Hepatic stellate cell (primary cell): Measurements from ENCODE around the gene BCL3.
A peak's percentile ranks its signal among the peaks of the same experiment; 100 is the strongest.
"Not testable (repeated sequence)": the region's sequence is repeated elsewhere in the genome, so short reads cannot be mapped to it uniquely, and the experiment has no call there.

Experiments used
- DNase-seq: peaks from one replicate; pipeline ENCODE4 v3.0.0; 2011; ENCODE audit warnings: low spot score

Gene BCL3

DNA sequence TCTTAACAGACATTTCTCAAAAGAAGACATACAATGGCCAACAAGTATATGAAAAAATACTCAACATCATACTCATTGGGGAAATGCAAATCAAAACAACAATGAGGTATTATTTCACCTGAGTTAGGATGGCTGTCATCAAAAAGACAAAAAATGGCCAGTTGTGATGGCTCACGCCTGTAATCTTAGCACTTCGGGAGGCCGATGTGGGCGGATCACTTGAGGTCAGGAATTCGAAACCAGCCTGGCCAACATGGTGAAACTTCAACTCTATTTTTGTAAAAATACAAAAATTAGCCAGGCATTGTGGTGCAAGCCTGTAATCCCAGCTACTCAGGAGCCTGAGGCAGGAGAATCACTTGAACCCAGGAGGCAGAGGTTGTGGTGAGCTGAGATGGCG is 27.6 kb upstream of the BCL3 start:
- DNase-seq = no peak

- not testable (repeated sequence) for DNase-seq
These were observed 27.1 kb upstream of the BCL3 start for GRCh38 chr19:44721369-44721768.

DNA sequence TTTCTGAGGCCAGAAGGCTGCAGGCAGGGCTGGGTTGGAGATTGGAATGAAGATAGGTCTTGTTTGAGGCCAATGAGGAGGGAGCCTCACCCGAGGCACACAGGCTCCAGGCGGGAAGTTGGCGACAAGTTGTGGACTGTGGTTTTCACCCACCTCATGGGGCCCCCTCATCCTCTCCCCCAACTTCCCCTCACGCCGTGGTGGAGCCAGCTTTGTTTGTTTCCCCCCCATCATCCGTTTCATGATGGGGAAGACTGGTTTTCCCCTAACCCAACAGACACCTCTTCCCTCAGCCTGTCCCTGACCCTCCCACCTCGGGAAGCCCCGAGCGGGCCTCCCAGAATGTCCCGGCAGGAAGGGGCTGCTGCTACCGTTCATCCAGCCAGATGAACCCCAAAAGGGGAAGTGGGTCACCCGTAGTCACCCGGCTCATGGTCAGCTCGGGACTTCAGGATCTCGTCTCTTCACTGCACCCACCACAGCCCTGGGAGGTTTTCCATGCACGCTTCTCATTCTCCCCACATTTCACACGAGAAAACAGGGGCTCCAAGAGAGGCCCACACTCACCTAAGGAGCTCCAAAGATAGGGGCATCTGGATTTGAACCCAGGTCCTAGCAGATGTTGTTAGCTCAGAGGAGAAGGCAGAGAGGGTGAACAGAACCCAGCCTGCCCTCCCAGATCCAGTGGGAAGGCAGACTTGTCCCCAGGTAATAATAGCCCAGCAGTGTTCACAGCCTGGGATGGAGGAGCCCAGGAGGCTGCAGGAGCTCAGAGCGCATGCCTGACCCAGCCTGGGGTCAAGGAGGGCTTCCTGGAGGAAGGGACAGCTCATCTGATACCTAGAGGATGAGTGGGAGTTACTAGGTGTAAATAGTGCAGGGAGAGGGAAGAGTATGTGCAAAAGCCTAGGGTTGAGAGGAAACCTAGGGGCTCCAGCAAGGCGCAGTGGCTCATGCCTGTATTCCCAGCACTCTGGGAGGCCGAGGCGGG is 26.1 kb upstream of the BCL3 start:
- DNase-seq = no peak

GRCh38 chr19:44723299-44723951 is 25.1 kb upstream of the BCL3 start:
- no peak for DNase-seq

DNA sequence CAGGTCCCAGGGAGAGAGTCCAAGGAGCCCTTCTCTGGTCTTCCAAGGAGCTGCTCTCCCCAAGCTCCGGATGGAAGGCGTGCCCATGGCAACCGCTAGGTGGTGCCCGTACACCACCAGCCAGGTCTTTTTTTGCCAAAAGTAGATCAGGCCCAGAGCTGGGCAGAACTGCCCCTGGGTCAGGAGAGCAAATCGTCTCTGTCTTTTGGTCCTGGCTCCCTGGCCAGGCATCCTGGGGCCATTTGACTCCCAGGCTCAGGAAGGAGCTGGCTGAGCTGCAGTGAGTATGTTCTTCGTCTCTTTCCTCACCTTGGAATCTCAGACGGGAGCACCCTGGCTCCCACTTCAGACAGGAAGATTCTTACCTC is 24.6 kb upstream of the BCL3 start:
- peak; percentile 87 for DNase-seq

- DNase-seq = no peak
These were observed 23.3 kb upstream of the BCL3 start for GRCh38 chr19:44725251-44725650.

GRCh38 chr19:44725684-44726083 is 22.8 kb upstream of the BCL3 start:
- DNase-seq = no peak

- DNase-seq = no peak
These were observed 22.0 kb upstream of the BCL3 start for GRCh38 chr19:44726465-44726864.

DNA sequence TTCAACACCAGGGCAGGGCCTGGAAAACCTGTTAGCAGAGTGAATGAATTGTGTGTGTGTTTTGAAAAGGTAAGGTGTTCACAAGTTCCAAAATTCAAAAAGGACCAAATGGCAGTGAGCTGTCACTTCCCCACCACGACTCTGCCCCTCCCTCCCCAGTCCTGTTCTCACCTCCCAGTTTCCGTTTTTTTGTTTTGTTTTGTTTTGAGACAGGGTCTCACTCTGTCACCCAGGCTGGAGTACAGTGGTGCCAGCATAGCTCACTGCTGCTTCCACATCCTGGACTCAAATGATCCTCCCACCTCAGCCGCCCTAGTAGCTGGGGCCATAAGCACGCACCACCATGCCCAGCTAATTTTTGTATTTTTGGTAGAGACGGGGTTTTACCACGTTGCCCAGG is 20.3 kb upstream of the BCL3 start:
- no peak for DNase-seq

DNA sequence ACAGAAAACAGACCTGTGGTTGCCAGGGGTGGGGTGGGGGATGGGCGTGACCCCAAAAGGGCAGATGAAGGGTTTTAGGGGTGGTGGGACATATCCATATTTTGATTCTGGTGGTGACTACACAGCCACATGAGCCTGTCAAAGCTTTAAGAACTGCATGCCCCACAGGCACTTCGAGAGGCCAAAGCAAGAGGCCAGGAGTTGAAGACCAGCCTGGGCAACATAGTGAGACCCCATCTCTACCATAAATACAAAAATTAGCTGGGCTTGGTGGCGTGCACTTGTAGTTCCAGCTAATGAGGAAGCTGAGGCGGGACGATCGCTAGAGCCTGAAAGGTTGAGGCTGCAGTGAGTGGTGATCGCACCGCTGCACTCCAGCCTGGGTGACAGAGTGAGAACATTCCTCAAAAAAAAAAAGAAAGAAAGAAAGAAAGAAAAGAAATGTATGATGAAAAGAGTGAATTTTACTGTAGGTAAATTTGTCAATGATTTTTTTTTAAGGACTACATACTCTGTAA is 18.9 kb upstream of the BCL3 start:
- DNase-seq = no peak

DNA sequence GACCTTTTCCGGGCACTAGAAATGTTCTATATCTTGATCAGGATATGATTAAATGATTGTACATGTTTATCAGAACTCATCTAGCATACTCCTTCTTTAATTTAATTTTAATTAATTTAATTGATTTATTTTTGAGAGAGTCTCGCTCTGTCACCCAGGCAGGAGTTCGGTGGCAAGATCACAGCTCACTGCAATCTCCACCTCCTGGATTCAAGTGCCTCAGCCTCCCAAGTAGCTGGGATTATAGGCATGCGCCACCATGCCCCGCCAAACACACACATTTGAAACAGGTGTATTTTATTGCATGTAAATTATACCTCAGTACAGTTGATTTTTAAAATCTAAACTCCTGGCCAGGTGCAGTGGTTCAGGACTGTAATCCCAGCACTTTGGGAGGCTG is 17.4 kb upstream of the BCL3 start:
- DNase-seq = no peak

DNA sequence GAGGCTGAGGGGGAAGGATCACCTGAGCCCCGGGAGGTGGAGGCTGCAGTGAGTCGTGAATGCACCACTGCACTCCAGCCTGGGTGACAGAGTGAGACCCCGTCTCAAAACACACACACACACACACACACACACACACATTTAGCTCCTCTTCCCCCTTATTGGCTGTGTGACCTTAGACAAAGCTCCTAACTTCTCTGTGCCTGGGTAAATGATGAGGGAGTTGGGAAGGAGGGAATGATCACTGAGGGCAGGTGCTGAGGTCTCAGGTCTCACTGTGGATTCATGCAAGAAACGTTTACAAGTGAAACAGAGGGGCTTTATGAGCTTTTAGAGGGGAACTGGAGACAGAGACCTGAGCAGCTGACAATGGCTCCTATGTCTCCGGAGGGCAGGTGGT is 16.9 kb upstream of the BCL3 start:
- DNase-seq = no peak

DNA sequence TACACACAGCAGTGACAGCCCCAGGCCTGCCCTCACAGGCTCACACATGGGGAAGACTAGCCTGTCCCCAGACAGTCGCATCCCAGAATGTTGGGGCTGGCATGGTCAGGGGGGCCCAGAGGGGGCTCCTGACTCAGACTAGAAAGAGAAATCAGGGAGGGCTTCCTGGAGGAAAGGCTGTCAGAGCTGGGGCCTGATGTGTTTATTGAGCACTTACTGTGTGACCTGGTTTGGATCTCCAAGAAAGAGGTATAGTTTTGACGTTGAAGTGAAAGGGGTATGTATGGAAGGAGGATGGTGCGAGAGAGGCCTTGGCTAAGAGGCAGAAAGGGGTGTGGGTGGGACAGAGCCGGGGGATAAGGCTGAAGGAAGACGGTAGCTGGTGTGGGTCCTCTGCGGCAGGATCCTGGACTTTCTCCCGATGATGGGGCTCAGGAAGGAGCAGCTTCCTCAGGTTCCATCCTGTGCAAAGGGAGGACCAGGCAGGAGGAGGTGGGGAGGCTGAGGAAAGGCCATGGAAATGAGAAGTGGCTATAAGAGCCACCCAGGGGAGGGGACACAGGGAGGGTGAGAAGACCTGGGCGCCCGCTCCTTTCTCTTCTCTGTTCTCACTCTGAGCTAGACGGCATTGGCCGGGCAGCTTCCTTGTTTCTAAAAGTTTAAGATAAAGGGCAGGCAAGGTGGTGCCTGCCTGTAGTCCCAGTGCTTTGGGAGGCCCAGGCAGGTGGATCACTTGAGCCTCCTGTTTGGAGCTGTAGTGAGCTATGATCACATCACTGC is 16.1 kb upstream of the BCL3 start:
- no peak for DNase-seq

DNA sequence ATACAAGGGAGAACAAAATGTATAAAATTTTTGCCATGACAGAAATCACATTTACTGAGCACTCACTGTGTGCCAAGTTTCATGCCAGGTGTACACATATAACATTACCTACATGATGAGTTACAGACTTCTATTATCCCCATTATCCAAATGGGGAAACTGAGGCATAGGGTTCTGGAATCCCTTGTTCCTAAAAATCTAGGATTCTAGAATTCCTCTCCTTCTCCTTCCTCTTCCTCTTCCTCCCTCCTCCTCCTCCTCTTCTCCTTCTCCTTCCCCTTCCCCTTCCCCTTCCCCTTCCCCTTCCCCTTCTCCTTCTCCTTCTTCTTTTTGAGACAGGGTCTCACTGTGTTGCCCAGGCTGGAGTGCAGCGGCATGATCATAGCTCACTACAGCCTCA is 14.2 kb upstream of the BCL3 start:
- DNase-seq = no peak

DNA sequence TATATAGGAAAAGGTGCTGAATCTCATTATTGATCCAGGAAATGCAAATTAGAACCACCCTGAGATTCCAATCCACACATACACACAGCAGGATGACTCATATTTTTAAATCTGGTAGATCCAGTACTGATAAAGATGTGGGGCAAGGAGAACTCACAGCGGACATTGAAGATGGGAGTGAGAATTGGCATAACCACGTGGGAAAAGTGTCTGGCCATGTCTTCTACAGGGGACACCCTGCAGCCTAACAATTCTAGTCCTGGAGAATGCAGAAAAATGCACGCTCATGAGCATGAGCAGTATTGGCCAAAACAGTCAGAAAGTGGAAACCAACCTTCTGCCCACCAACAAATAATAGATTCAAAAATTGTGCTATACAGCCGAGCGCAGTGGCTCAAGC is 13.5 kb upstream of the BCL3 start:
- DNase-seq = no peak

DNA sequence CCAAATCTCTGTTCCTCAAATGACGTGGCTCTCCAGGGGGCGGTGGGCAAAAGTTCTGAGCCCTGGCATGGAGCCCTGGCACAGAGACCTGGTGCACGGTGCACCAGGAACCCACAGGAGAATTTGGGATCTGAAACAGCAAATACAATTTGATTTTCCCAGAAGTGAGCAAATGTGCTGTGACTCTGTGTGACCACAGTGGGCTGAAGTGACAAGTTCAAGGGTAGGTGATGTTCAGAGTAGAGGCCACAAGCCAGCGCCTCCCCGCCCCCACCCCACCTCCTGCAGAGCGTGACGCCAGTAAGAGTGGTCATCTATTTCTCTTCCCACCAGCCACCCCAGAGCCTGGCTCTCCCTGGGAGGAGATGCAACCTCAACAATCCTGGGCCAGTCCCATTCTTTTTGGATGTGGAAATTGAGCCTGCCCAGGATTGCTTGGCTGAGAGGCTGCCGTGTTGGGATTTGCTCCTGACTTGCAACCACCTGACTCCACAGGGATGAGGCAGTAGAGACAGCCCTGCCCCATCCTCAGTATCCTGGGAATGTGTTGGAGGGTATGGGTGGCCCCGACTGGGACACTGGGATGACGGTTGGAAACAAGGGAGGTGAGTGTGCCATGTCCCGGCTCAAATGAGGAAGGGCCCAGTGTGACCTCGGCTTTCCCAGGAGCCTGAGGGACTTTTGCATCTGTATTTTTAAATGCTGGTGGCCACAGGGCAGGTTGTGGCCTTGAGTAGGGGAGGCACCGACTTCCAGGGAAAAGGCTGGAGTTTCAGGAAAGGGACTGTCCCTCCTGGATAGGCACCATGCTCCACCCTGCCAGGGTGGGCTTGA is 11.1 kb upstream of the BCL3 start:
- DNase-seq = no peak

DNA sequence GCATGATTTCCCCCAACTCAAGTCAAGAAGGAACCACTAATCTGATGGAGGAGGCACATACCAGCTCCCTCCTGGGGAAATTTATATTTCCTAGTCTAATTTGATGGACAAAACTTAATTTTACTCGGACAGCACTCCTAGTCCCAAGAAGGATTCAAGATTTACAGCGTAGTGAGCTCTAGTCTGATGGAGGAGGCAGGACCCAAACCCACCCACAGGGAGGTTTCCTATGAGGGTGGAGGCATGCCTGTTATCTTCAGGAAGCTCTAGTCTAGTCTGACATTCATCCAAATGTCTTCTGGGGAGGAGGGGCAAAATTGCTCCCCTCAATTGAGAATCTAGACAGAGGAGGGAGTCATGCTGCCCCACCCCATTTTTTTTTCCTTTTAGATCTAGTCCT is 10.4 kb upstream of the BCL3 start:
- DNase-seq = no peak

DNA sequence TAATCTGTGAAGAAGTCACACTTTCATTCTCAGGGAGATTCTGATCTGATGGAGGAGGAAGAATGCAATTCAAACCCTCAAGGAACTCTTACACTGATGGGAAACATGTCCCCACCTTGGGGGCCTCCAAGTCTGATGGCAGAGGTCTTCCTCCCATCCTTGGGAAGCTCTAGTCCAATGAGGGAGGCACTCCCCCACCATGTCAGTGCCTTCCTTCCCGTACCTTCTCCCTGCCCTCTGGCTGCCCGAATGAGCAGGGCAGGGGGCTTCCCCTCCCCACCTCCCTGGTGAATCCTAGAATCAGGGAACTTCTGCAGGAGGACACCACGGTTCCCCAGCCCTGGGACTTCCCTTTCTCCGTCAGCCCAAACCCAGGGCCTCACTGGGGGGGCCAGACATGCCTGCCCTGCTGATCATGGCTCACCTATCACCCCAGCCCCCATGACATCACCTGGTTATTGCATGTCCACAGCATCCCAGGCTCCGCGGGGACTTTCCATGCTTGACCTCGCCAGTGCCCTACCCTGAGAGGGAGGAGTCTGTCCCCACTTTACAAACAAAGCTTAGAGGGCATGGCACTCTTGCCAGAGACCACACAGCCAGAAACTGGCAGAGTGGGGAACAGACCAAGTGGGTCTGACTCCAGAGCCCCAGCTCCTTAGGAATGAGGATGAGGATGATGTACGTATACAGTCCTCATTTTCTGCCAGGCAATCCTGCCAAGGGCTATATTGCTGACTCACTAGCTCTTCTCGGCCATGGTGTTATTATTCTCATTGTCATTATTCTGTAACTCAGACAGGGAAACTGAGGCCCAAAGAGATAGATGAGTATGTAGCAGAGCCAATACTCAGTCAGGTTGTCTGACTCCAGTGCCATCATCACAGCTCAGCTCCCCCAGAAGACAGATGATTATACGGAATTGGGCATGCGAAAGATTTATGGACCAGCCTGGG is 9.6 kb upstream of the BCL3 start:
- DNase-seq = no peak

DNA sequence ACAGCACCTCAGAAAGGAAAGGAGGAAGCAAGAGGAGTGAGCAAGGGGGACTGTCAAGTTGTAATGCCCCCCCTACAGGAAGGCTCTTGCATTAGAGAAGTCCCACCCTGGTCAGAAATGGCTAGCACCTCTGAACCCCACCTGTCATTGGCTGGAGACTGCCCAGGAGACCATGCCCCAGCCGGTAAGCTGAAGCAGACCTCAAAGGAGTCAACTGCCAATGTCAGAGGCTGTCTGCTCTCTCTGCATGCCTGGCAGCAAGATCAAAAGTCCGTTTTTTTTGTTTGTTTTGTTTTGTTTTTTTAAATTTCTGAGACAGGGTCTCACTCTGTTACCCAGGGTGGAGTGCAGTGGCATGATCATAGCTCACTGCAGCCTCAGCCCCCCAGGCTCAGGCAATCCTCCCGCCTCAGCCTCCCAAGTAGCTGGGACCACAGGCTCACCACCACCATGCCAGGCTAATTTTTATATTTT is 8.1 kb upstream of the BCL3 start:
- DNase-seq = no peak

- no peak for DNase-seq
These were observed 7.2 kb upstream of the BCL3 start for GRCh38 chr19:44741258-44741731.
